MCF 10A (cell line): ENCODE data around the gene SPATS2. TPM values are rescaled to one million over a fixed set of nuclear protein-coding genes. Genes with fewer than 3 reads are reported as not detected.

ENCODE experiments used
- BruUV-seq: library from RNA; stranded (reverse); fragments of 400-500 nt; replicated peaks from 2 replicates; lab custom pipeline; 2021; lab: Mats Ljungman, UMichigan
- CTCF ChIA-PET: fragments of 300-600 bp; sonication (Branson Sonifier 250); formaldehyde crosslinking; extraction: SDS; loops from one replicate; lab custom pipeline; 2021; ENCODE audit warnings: antibody characterized with exemption, inconsistent platforms; lab: Yijun Ruan, JAX
- POLR2A ChIA-PET: fragments of 300-600, 350-650 bp; sonication (Branson Sonifier 250); formaldehyde crosslinking; extraction: SDS; loops from one replicate; lab custom pipeline; 2020; ENCODE audit warnings: antibody characterized with exemption, inconsistent platforms; lab: Yijun Ruan, JAX
- DNase-seq: peaks from one replicate; pipeline ENCODE4 v3.0.0-alpha.2; 2018; ENCODE audit not compliant: unreplicated experiment
- H3K27ac Mint-ChIP-seq: one replicate; pipeline ENCODE4 v1.8.0; 2022; ENCODE audit warnings: mild to moderate bottlenecking, low read depth, mixed read lengths; ENCODE audit not compliant: unreplicated experiment
- H3K27me3 Mint-ChIP-seq: one replicate; pipeline ENCODE4 v1.8.0; 2022; ENCODE audit warnings: mixed read lengths; ENCODE audit not compliant: insufficient read depth, unreplicated experiment
- H3K36me3 Mint-ChIP-seq: one replicate; pipeline ENCODE4 v1.8.0; 2022; ENCODE audit warnings: mild to moderate bottlenecking, moderate library complexity, mixed read lengths; ENCODE audit not compliant: insufficient read depth, unreplicated experiment
- H3K4me1 Mint-ChIP-seq: one replicate; pipeline ENCODE4 v1.8.0; 2022; ENCODE audit warnings: mixed read lengths; ENCODE audit not compliant: insufficient read depth, unreplicated experiment
- H3K4me3 Mint-ChIP-seq: one replicate; pipeline ENCODE4 v1.8.0; 2022; ENCODE audit warnings: mild to moderate bottlenecking, moderate library complexity, mixed read lengths; ENCODE audit not compliant: unreplicated experiment
- H3K9me3 Mint-ChIP-seq: one replicate; pipeline ENCODE4 v1.8.0; 2022; ENCODE audit warnings: mixed read lengths; ENCODE audit not compliant: unreplicated experiment
- CTCF ChIP-seq: fragments of 200-600 bp; IDR thresholded peaks from one replicate; pipeline ENCODE4 v1.8.0; 2022; ENCODE audit warnings: antibody characterized with exemption, mild to moderate bottlenecking; ENCODE audit not compliant: unreplicated experiment
- intact Hi-C: fragments of 100-400 bp; cut with micrococcal nuclease; formaldehyde crosslinking; loops from 2 replicates; pipeline ENCODE4 v1.14.1; 2022
- total RNA-seq: library from RNA; stranded (reverse); gene quantifications from 2 replicates; pipeline ENCODE4 v1.2.3, GENCODE V29; 2022

The SPATS2 gene
- total RNA-seq, 1 experiment from 2014 or later: 26.0 TPM

GRCh38 chr12:49366652-49367380 lies 446 bp upstream of the SPATS2 start:
- Mint-ChIP-seq H3K27ac (peak overlapping the region; percentile 33), H3K9me3 (no peaks in the 10 kb centered on the region), H3K27me3 (no peaks in the 10 kb centered on the region), H3K36me3 (peaks cover 10% of the 10 kb centered on the region), H3K4me3 (peak overlapping the region; percentile 80), H3K4me1 (peaks cover 24% of the 10 kb centered on the region)
- ChIA-PET CTCF (interaction anchor here (0.7 to 4.2 kb wide), 11 partner anchors 9 to 353 kb away, joined by 3 to 30 read pairs (median 4); no protein-coding TSS in a partner anchor), POLR2A (interaction anchor here (0.5 to 4.0 kb wide), 34 partner anchors 9 to 1833 kb away, joined by 3 to 57 read pairs (median 4); partner anchors contain the start of genes BCDIN3D, TMBIM6, TROAP and TUBA1B)
- peak; percentile 89 for DNase-seq
- BruUV-seq: no TSS peak
- intact Hi-C loops: no loop called here
- TF ChIP-seq CTCF: peak; percentile 6

GRCh38 chr12:49368240-49368600 lies 958 bp downstream of the SPATS2 start:
- Mint-ChIP-seq H3K27me3 (no peaks in the 10 kb centered on the region), H3K4me3 (peak overlapping the region; percentile 80), H3K36me3 (peaks cover 10% of the 10 kb centered on the region), H3K27ac (peak overlapping the region; percentile 33), H3K9me3 (no peaks in the 10 kb centered on the region), H3K4me1 (peaks cover 24% of the 10 kb centered on the region)
- intact Hi-C loops: no loop called here
- ChIA-PET POLR2A (interaction anchor here (0.6 to 4.0 kb wide), 12 partner anchors 9 to 213 kb away, joined by 3 to 57 read pairs (median 4); partner anchors contain the start of gene TUBA1C), CTCF (interaction anchor here (1.2 to 4.2 kb wide), 2 partner anchors 11 to 20 kb away, joined by 3 to 30 read pairs; no protein-coding TSS in a partner anchor)
- BruUV-seq: TSS peak; percentile 20
- DNase-seq: no peak
- TF ChIP-seq CTCF: no peak

- Mint-ChIP-seq H3K36me3 (peaks cover 10% of the 10 kb centered on the region), H3K4me3 (no peak overlapping the region), H3K4me1 (peaks cover 24% of the 10 kb centered on the region), H3K27ac (no peak overlapping the region), H3K27me3 (no peaks in the 10 kb centered on the region), H3K9me3 (no peaks in the 10 kb centered on the region)
- peak; percentile 59 for DNase-seq
- BruUV-seq: no TSS peak
- POLR2A ChIA-PET: interaction anchor here (1.0 to 3.4 kb wide), 5 partner anchors 11 to 238 kb away, joined by 3 to 12 read pairs (median 4); no protein-coding TSS in a partner anchor
- intact Hi-C loops: no loop called here
- CTCF ChIA-PET: interaction anchor here (0.5 to 4.2 kb wide), 2 partner anchors 12 to 116 kb away, joined by 4 to 30 read pairs; no protein-coding TSS in a partner anchor
- TF ChIP-seq CTCF: no peak
These were observed 2.3 kb downstream of the SPATS2 start for GRCh38 chr12:49369411-49370145.
